Stimulated activated CD8-positive, alpha-beta memory T cell treated with anti-CD3 and anti-CD28 coated beads, Interleukin-12 subunit alpha, Interleukin-12 subunit beta, amount 100 ng/mL, for 4 hours (primary cell): ENCODE data around the gene ZNF236.
"Not testable (repeated sequence)": the region's sequence is repeated elsewhere in the genome, so short reads cannot be mapped to it uniquely, and the experiment has no call there.

Source experiments
- DNase-seq: peaks from one replicate; pipeline ENCODE4 v3.0.0-alpha.2; 2020; ENCODE audit warnings: low read depth

Gene ZNF236

DNA sequence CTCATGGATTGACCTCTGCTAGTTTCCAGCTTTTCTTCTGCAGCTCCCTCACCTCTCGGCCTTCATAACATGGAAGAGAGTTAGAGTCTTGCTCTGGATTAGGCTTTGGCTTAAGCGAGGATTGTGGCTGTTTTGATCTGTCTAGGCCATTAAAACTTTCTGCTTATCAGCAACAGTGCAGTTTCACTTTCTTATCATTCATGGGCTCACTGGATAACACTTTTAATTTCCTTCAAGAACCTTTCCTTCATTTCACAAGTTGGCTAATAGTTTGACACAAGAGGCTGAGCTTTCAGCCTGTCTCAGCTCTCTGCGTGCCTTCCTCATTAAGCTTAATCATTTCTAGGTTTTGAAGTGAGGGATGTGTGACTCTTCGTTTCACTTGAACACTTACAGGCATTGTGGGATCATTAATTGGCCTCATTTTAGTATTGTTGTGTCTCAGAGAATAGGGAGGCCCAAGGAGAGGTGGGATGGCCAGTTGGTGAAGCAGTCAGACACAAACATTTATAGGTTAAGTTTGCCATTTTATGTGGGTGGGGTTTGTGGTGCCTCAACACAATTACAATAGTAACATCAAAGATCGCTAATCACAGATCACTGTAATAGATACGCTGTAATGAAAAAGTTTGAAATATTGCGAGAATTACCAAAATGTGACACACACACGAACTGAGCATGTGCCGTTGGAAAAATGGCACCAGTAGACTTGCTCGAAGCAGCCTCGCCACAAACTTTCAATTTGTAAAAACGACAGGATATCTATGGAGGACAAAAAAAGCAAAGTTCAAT lies 129.3 kb downstream of the ZNF236 start:
- no peak for DNase-seq

DNA sequence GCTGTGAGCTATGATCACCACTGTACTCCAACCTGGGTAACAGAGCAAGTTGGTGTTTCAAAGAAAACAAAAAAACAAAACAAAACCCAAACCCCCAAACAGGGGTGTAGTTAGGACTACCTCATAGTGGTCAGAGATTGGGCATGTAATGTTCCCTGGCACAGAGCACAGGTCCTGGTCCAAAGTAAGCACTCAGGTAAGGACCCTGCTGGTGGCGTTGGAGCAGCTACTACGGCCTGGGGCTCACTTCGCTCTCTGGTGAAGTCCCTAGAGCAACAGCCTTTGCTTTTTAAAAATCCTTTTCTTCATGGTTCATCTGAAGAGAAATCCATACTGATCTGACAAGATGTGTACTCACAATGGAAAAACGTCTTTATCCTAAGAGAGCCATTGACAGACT lies 130.4 kb downstream of the ZNF236 start:
- no peak for DNase-seq

DNA sequence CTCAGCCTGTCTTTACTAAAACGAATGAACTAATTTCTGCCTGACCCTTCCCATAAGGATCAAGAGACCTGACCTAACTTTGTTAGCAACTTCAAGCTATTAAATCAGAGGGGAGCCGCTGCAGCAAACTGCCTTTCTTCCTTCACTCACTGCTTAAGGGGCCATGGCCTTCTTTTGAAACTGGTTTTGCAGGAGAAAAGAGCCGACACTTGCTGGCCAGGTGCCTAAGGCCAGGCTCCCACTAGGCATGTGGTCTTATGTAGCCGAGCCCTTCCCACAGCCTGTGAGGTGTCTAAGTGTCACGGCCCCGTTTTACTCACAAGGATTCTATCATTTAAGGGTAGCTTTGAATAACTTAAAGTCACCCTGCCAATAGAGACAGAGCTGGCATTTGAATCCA lies 130.8 kb downstream of the ZNF236 start:
- DNase-seq, result no peak

DNA sequence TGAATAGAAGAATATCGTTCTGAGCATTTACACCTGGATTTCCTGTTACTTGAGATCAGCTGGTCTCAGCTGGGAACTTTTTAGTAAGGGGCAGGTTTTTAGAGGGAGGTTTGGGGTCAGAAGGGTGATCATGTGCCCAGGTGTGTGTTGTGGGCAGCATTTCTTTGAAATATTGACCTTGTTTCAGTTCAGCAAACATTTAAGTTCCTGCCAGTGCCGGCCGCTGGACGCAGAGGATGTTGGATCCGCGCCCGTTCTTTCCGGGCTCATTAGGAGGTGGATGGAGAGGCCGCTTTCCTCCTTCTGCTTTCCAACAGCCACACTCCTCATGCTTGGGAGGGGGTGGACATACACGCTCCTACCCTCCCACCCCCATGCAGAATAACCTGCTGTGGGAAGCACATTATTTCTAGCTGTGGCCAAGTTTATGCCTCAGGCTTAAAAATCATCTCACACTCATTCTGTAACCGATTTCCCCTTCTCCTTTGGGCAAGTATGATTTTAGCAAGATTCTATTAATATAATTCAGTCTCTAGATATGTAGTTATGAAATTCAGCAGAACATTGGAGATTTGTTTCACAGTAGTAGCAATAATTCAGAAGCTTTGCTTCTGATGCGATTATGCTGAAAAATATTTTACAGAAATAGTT lies 131.4 kb downstream of the ZNF236 start:
- DNase-seq, result no peak

DNA sequence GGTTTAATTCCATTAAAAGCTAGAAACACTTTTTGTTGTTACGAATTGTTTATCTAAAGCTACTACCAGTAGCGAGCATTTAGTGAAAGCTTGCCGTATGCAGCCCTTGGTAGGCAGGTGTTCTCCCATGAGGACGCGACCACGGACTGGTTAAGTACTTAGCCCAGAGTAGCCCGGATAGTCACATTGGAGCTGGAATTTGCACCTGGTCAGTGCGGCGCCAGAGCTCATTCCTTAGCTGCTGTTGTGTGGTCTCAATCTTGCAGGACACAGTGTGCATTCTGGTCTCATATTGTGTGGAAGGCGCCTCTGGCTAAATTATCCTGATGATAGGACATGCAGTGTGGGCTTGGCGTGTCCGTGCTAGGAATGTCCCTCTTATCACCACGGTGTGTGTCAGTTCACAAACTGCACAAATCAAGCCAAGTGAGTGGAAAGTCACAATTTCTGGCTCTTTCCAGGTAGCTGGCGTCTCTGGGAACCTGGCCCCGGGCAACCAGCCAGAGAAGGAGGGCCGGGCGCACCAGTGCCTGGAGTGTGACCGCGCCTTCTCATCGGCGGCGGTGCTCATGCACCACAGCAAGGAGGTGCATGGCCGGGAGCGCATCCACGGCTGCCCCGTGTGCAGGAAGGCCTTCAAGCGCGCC lies 133.3 kb downstream of the ZNF236 start:
- DNase-seq, result no peak

DNA sequence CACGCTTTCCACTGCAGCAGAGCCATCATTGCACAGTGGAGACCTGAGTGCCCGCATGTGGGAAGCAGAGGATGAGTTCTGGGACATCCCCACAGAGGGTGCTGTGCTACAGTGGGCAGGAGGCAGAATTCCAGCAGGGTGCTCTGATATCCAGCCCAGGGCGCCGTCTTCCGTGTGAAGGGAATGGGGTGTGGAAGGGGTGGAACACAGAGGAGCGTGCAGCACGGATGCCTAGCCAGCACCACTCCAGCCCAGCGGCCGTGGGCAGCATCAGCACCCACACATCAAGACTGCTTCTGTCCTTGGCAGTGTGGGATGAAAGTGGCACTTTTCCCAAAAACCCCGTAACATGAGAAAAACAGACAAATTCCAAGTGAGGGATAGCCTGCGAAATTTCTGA lies 134.3 kb downstream of the ZNF236 start:
- no peak for DNase-seq

DNA sequence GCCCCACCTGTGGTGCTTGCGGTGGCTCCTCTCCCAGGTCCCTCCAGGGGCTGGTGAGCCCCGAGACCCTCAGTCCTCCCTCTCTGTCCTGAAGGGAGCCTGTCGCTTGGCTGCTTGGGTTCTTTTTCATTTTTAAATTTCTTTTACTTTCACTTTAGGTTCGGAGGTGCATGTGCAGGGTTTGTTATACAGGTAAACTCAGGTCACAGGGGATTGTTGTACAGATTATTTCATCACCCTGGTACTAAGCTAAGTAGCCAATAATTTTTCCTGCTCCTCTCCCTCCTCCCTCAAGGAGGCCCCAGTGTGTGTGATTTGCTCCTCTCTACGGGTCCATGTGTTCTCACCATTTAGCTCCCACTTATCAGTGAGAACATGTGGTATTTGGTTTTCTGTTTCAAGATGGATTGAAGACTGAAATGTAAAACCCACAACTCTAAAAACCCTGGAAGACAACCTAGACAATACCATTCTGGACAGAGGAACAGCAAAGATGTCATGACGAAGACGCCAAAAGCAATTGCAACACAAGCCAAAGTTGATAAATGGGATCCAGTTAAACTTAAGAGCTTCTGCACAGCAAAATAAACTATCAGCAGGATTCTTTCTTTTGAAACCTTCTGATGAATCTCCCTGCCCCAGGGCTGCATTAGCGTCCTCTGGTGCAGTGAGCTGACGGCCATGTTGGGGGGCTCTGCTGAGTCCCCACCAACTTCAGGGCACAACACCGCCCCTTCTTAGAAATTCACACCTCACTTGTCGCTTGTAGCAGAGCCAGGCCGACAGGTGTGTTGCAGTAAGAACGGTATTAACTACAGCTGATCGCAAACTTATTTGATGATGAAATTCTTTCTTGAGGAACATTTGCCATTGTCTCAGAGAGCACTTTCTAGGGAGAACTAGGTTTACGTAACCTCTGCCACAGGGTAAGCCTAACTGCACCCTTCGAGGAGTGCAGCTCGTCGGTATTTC lies 135.3 kb downstream of the ZNF236 start:
- no peak for DNase-seq

DNA sequence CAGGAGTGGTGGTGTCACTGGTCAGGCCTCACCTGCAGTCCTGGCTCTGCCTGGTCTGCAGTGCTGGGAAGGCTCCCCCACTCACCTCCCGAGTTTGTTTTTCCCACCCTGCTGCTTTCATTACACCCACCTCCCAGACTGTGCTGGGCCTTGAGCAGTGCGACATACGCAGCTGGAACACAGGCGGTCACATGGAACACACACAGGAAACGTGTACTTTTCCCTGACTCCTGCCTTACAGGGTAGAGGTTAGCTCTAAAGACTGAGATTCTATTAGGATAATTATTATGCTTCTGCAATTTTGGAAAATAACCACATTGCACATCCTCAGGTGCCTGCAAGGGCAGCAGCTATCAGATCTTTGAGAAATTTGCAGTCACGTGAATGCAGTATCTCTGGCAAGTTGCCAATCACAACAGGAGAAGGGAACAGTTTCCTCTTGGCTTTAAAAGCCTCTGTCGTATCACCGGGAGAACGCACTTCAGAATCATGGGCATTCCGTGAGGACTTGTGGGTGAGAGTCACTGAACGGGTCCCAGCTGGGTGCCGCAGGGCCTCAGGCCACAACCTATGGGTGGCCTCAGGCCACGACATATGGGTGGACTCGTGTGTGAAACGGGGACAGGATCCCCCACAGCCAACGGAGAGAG lies 136.5 kb downstream of the ZNF236 start:
- DNase-seq, result no peak

DNA sequence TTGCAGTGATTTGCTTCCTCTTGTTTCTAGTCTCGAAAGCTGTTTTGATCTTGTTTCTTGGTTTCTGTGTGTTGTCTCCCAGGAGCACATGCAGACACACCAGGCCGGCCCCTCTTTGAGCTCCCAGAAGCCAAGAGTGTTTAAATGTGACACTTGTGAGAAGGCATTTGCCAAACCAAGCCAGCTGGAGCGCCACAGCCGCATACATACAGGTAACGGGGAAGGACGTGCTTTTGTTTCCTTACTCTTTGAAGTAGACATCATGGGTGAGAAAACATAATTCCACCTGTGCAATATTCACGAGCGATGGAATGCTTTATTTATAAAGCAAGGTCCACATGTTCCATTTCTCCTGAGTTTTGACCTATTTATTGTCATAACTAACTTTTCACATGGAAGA lies 137.2 kb downstream of the ZNF236 start:
- no peak for DNase-seq

DNA sequence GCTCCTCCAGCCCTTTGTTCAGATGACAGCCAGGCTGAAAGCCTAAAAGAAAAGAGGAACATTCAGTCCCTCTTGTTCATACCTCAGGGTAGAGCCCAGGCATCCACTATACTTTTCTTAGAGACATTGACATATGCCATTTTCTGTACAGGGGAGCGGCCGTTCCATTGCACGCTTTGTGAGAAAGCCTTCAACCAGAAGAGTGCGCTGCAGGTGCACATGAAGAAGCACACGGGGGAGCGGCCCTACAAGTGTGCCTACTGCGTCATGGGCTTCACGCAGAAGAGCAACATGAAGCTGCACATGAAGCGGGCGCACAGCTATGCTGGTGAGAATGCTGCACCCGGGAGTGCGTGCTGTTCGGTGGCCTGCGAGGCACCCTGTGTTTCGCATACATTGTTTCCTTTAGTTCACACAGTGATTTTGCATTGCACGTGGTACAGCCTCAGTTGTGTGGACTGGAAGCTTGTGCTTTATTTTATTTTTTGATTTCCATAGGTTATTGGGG lies 138.2 kb downstream of the ZNF236 start:
- no peak for DNase-seq

DNA sequence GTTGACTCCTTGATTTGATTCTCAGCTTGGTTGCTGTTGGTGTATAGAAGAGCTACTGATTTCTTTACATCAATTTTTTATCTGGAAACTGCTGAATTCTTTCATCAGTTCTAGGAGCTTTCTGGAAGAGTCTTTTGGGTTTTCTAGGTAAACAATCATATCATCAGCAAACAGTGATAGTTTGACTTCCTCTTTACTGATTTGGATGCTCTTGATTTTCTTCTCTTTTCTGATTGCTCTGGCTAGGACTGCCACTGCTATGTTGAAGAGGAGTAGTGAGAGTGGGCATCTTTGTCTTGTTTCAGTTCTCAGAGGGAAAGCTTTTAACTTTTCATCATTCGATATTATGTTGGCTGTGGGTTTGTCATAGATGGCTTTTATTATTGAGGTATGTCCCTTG lies 140.5 kb downstream of the ZNF236 start:
- DNase-seq, result no peak

DNA sequence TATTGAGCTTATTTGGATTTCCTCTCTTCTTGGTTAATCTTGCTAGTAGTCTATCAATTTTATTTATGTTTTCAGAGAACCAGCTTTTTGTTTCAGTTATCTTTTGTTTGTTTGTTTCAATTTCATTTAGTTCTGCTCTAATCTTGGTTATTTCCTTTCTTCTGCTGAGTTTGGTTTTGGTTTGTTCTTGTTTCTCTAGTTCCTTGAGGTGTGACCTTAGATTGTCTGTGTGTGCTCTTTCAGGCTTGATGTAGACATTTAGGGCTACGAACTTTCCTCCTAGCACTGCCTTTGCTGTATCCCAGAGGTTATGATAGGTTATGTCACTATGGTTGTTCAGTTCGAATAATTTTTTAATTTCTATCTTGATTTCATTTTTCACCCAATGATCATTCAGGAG lies 141.6 kb downstream of the ZNF236 start:
- DNase-seq, result no peak

DNA sequence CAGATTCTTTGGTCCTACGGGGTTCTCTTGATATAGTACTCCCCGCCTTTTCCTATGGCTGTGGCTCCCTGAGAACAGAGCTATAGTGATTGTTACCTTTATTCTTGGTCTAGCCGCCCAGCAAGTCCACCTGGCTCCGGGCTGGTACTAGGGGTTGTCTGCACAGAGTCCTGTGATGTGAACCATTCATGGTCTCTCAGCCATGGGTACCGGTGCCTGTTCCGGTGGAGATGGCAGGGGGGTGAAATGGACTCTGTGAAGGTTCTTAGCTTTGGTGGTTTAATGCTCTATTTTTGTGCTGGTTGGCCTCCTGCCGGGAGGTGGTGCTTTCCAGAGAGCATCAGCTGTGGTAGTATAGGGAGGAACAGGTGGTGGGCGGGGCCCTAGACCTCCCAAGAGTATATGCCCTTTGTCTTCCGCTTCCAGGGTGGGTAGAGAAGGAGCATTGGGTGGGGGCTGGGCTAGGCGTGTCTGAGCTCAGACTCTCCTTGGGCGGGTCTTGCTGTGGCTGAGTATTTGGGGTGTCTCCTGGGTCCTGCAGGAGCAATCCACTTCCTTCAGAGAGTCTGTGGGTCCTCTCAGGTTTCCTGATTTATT lies 143.3 kb downstream of the ZNF236 start:
- DNase-seq, result not testable (repeated sequence)

DNA sequence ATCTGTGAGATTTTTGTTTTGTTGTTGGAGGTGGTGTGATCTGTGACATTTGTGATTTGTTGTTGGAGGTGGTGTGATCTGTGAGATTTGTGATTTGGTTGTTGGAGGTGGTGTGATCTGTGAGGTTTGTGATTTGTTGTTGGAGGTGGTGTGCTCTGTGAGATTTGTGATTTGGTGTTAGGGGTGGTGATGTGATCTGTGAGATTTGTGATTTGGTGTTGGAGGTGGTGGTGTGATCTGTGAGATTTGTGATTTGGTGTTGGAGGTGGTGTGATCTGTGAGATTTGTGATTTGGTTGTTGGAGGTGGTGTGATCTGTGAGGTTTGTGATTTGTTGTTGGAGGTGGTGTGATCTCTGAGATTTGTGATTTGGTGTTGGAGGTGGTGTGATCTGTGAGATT lies 144.9 kb downstream of the ZNF236 start:
- DNase-seq, result not testable (repeated sequence)

DNA sequence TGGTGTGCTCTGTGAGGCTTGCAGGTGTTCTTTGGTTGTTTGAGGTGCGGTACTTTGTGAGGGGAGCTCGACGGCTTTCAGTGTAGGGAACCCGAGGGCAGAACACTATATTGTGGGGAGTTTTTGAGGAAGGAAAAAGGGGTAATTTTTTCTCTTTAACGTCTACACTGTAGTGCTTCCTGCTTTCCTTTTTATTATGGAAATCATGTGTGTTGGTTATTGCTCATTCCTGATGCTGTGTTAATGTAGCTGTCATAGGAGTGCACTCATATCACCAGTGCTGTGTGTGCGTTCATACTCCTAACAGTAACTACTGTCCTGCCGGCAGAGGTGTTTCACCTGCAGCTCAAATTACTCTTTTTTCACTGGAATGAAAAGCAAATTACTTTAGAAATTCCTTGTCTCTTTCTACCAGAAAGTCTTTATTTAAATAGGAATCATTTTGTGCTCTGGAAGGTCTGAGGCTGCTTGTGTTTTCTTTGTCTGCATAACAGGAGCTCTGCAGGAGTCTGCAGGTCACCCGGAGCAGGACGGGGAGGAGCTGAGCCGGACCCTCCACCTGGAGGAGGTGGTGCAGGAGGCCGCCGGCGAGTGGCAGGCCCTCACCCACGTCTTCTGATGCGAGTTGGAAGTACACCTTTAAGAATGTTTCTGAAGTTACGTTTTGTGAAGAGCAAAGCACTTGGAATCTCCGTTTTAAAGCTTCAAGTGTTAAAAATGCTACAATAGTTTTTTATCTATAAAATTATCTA lies 145.5 kb downstream of the ZNF236 start:
- DNase-seq, result no peak

DNA sequence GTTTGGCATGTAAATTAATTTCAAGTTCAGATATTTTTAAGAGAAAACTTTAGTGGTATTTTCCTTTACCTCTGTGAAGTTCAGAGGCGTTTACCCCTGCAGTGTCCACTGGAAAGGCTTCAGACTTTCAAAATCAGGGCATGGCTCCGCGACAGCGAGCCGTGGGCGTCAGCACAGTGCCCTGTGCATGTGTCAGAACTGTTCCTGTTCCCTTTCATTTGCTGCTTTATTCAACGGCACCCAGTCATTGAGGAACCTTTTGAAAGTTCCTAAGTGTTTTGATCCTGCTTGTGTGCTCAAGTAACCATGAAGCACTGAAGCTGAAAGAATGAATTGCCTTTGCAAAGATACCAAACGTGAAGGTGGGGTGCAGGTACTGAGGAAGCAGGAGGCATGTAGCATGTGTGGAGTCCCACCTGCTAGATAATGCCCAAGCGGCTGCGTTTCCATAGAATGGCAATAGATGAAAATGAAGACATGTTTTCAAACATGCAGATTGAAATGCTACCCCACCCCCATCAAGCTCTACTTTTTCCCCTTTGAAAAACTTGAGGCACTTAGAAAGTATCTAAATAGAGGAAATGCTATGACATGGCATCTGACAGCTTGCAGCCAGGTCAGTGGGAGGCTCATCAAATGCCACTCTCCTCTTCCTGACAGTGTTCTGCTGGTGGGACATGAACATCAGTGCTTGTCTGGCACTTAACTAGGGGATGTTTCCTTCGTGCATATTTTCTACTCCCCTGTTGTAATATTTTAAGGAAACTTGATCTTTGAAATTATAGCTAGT lies 148.6 kb downstream of the ZNF236 start:
- DNase-seq, result no peak

DNA sequence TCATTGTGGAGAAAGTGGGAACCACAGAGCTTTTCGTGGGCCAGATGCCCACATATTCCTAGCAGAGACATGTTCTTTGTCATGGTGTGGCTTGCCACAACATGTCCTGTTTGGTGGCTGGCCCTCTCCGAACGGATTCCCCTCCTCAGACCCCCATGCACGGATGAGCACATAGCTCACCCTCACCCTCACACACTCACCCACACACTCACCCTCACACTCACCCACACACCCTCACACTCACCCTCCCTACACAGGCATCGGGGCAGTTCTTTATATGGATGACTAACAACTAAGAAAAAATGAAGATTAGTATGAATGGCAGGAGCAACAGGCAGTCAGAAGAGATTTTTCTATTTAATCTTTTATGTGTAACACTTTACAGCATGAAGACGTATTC lies 149.9 kb downstream of the ZNF236 start:
- DNase-seq, result no peak

DNA sequence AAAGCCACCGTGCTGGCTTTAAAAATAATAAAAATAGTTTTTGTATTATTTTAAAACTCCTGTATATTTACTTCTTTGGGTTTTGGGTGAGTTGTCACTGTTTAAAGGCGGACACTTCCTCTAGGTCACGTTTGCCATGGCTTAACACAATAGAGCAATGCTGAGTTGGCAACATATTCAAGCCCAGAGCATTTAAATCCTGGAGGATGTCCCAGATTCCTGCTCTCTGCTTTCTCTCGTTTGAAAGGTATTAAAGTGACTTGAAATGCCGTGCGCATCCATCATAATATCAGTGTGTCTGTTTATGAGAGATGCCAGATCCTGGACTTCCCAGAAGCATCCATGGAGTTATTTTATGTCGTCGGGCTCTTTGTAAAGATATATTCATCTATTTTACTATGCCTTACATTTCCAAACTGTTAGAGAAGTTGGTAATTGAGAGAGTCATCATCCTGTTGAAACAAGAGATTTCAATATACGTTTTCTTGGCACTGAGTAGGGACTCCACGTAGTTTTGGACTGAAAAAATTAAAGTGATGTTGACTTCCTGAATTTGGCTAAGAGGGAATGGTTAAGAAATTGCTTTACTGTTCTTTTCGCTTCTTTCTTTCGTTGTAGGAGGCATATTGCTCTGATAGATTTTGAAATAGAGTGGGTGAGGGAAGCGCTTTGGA lies 150.6 kb downstream of the ZNF236 start:
- no peak for DNase-seq
